ENCODE measurements around the gene KCNV2. TPM values are rescaled to one million over a fixed set of nuclear protein-coding genes. Genes with fewer than 3 reads are reported as not detected.

The KCNV2 gene
- total and polyA plus RNA-seq, 12 donors = not detected

- Histone ChIP-seq H3K27ac (no peak overlapping the region), H3K9me3 (replicated peaks in 1 of 3) (no peaks in the 10 kb centered on the region), H3K36me3 (replicated peaks in 1 of 2) (no peaks in the 10 kb centered on the region), H3K4me1 (replicated peaks in 1 of 2) (no peaks in the 10 kb centered on the region), H3K4me3 (no peak overlapping the region), H3K27me3 (no peaks in the 10 kb centered on the region)
- no peak for DNase-seq
- intact Hi-C loops (cut with DNase I) = no loop called here
- no peak for TF ChIP-seq POLR2A (IDR thresholded peaks at IDR 0.05)
- TF ChIP-seq CTCF (IDR thresholded peaks at IDR 0.05) = no peak
- 68 to 84% (median 78%) methylated on average over 2 of the region's 2 CpGs for WGBS, 4 donors
Measured at GRCh38 chr9:2709645-2710101, 7.6 kb upstream of the KCNV2 start.

GRCh38 chr9:2711716-2712115 is 5.6 kb upstream of the KCNV2 start:
- no peak for DNase-seq
- H3K27me3 ChIP-seq = no peaks in the 10 kb centered on the region
- H3K36me3 ChIP-seq (replicated peaks in 1 of 2) = no peaks in the 10 kb centered on the region
- H3K4me1 ChIP-seq (replicated peaks in 1 of 2) = no peaks in the 10 kb centered on the region
- intact Hi-C loops (cut with DNase I) = no loop called here
- H3K4me3 ChIP-seq = no peak overlapping the region
- H3K9me3 ChIP-seq (replicated peaks in 1 of 3) = no peaks in the 10 kb centered on the region
- H3K27ac ChIP-seq = no peak overlapping the region
- WGBS, 4 donors = 92 to 96% (median 95%) methylated on average over 6 of the region's 6 CpGs
- TF ChIP-seq CTCF (IDR thresholded peaks at IDR 0.05) = no peak
- TF ChIP-seq POLR2A (IDR thresholded peaks at IDR 0.05) = no peak

GRCh38 chr9:2718001-2718697 is 839 bp downstream of the KCNV2 start:
- intact Hi-C loops (cut with DNase I) = no loop called here
- H3K4me3 ChIP-seq = no peak overlapping the region
- H3K4me1 ChIP-seq (replicated peaks in 1 of 2) = no peaks in the 10 kb centered on the region
- WGBS, 4 donors = 97 to 98% (median 97%) methylated on average over 54 to 69 of the region's 69 CpGs
- H3K27me3 ChIP-seq = no peaks in the 10 kb centered on the region
- H3K9me3 ChIP-seq (replicated peaks in 1 of 3) = no peaks in the 10 kb centered on the region
- no peak for DNase-seq
- no peaks in the 10 kb centered on the region for H3K36me3 ChIP-seq (replicated peaks in 1 of 2)
- no peak overlapping the region for H3K27ac ChIP-seq
- TF ChIP-seq CTCF (IDR thresholded peaks at IDR 0.05) = no peak
- TF ChIP-seq POLR2A (IDR thresholded peaks at IDR 0.05) = no peak

- 97 to 99% (median 98%) methylated on average over 26 to 29 of the region's 29 CpGs for WGBS, 4 donors
- H3K27ac ChIP-seq = no peak overlapping the region
- H3K36me3 ChIP-seq (replicated peaks in 1 of 2) = no peaks in the 10 kb centered on the region
- no peaks in the 10 kb centered on the region for H3K9me3 ChIP-seq (replicated peaks in 1 of 3)
- H3K4me3 ChIP-seq = no peak overlapping the region
- DNase-seq = no peak
- no peak for TF ChIP-seq POLR2A (IDR thresholded peaks at IDR 0.05)
- TF ChIP-seq CTCF (IDR thresholded peaks at IDR 0.05) = no peak
- no peaks in the 10 kb centered on the region for H3K4me1 ChIP-seq (replicated peaks in 1 of 2)
- intact Hi-C loops (cut with DNase I) = no loop called here
- H3K27me3 ChIP-seq = no peaks in the 10 kb centered on the region
Measured at GRCh38 chr9:2718698-2719033, 1.4 kb downstream of the KCNV2 start.

All from adrenal gland (tissue), 12 donors.